Activated CD8-positive, alpha-beta T cell treated with anti-CD3 and anti-CD28 coated beads for 36 hours (primary cell): ENCODE results near the gene HSD11B2. TPM values are rescaled to one million over a fixed set of nuclear protein-coding genes. Genes with fewer than 3 reads are reported as not detected.

Experiments used
- ATAC-seq: fragments of 200-7000 bp; cut with Tn5 transposase; one replicate; pipeline ENCODE4 v1.10.0; 2021; ENCODE audit warnings: mild to moderate bottlenecking, moderate library complexity
- CTCF ChIA-PET: fragments of 350-600 bp; sonication (Branson Sonifier 250); formaldehyde crosslinking; loops from one replicate; lab custom pipeline; 2021; ENCODE audit warnings: antibody characterized with exemption; lab: Charles Lee
- POLR2A ChIA-PET: fragments of 350-600 bp; sonication (Branson Sonifier 250); formaldehyde crosslinking; loops from one replicate; lab custom pipeline; 2021; ENCODE audit warnings: antibody characterized with exemption; lab: Charles Lee
- DNase-seq: peaks from one replicate; pipeline ENCODE4 v3.0.0-alpha.2; 2020
- H3K27ac Mint-ChIP-seq: one replicate; pipeline ENCODE4 v1.8.0; 2021; ENCODE audit warnings: mild to moderate bottlenecking, mixed read lengths
- H3K27me3 Mint-ChIP-seq: one replicate; pipeline ENCODE4 v1.8.0; 2021; ENCODE audit warnings: mixed read lengths
- H3K36me3 Mint-ChIP-seq: one replicate; pipeline ENCODE4 v1.8.0; 2021; ENCODE audit warnings: low read depth, mixed read lengths
- H3K4me1 Mint-ChIP-seq: one replicate; pipeline ENCODE4 v1.8.0; 2021; ENCODE audit warnings: low read depth, mixed read lengths
- H3K4me3 Mint-ChIP-seq: one replicate; pipeline ENCODE4 v1.8.0; 2021; ENCODE audit warnings: mild to moderate bottlenecking, moderate library complexity, mixed read lengths
- H3K9me3 Mint-ChIP-seq: one replicate; pipeline ENCODE4 v1.8.0; 2021; ENCODE audit warnings: mixed read lengths
- intact Hi-C: fragments of 100-400 bp; cut with micrococcal nuclease; formaldehyde crosslinking; loops from one replicate; pipeline ENCODE4 v1.10.0; 2022
- total RNA-seq, 2 experiments: library from RNA; stranded (reverse); gene quantifications; one replicate each; pipeline ENCODE4 v1.2.3, GENCODE V29; 2021
- TF ChIP-seq, protein P1 (sequence below): fragments of 200-600 bp; IDR thresholded peaks from one replicate; pipeline ENCODE4 v1.8.0; 2022; ENCODE audit warnings: antibody characterized with exemption, mild to moderate bottlenecking

HSD11B2 gene
- total RNA-seq, 2 experiments from 2014 or later: 1.6 to 2.3 TPM

DNA sequence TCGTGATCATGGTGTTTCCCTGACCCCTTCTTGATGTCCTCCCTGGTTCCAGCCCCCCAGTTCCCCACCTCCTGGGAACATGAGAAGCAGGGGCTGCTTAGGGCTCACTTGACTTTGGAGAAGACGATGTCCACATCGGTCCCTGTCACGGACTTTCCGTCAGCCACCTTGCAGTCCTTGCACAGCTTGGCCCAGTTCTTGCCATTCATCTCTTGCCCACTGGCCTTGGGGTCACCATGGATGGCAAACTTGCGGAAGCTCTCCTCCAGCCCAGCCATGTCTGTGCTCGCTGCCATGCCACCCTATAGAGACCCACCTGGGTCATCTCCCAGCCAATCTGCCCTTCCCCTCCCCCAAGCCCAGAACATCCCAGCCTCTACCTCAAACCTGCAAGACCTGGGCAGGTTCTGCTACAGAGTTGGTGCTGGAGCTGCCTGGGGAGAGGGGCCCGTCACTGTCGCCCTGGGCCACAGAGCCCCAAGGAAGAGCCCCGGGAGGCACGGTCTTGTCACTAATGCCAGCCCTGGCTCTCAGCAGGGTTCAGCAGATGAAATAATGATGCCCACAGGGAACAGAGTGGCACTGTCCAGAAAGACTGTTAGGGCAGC lies 40.0 kb upstream of the HSD11B2 start:
- intact Hi-C loops: no loop called here
- Mint-ChIP-seq H3K4me1 (peaks cover 4% of the 10 kb centered on the region), H3K9me3 (no peaks in the 10 kb centered on the region), H3K27me3 (peaks cover 28% of the 10 kb centered on the region), H3K36me3 (no peaks in the 10 kb centered on the region), H3K4me3 (no peak overlapping the region), H3K27ac (no peak overlapping the region)
- TF ChIP-seq, protein P1, sequence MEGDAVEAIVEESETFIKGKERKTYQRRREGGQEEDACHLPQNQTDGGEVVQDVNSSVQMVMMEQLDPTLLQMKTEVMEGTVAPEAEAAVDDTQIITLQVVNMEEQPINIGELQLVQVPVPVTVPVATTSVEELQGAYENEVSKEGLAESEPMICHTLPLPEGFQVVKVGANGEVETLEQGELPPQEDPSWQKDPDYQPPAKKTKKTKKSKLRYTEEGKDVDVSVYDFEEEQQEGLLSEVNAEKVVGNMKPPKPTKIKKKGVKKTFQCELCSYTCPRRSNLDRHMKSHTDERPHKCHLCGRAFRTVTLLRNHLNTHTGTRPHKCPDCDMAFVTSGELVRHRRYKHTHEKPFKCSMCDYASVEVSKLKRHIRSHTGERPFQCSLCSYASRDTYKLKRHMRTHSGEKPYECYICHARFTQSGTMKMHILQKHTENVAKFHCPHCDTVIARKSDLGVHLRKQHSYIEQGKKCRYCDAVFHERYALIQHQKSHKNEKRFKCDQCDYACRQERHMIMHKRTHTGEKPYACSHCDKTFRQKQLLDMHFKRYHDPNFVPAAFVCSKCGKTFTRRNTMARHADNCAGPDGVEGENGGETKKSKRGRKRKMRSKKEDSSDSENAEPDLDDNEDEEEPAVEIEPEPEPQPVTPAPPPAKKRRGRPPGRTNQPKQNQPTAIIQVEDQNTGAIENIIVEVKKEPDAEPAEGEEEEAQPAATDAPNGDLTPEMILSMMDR: no peak
- ATAC-seq: no peak
- POLR2A ChIA-PET: interaction anchor here (0.6 kb wide), 1 partner anchor 183 kb away, joined by 3 read pairs; no protein-coding TSS in a partner anchor
- no peak for DNase-seq
- CTCF ChIA-PET: interaction anchor here (1.5 to 2.6 kb wide), 3 partner anchors 8 to 65 kb away, joined by 4 to 13 read pairs (median 4); partner anchors contain the start of genes KCTD19 and LRRC36

DNA sequence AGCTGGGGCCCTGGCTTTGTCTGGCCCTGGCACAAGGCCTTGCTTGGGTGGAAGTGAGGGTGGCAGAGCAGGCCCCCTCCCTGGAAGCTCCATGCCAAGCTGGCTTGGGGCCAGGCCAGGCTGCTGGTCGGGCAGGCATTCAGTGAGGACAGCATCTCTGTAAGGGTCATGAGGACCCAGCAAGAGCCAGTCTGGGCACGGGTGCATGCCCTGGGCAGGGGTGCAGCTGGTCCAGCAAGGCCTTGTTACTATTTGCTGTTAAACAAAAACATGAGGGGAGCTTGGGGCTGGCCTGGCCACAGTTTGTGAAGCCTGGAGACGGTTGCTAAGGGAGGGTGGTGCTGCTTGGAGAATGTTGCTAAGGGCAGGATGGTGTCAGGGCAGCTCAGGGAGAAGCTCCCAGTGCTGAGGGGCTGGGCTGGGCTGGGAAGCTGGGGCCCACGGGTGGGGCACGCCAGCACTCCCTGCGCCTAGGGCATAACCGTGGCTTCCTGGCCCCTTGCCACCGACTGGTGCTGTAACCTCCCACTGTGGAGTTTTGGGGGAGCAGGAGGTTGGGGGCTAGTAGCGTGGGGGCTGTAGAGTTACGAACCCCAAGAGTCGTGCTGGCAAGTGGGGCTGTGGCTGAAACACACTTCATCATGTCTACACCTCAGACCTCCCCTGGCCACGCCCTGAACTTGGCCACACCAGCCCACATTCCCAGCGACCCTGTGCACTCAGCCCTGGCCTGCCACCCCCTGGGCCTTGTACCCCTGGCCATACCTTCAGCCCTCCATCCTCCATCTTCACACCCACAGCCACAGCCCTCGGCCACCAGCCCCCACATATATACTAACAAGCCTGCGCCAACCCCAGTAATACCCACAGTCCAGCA lies 39.3 kb upstream of the HSD11B2 start:
- Mint-ChIP-seq H3K4me3 (no peak overlapping the region), H3K9me3 (no peaks in the 10 kb centered on the region), H3K36me3 (no peaks in the 10 kb centered on the region), H3K27me3 (peaks cover 28% of the 10 kb centered on the region), H3K4me1 (peaks cover 4% of the 10 kb centered on the region), H3K27ac (no peak overlapping the region)
- ATAC-seq (no peak), DNase-seq (no peak)
- intact Hi-C loops: no loop called here
- TF ChIP-seq, protein P1: no peak
- CTCF ChIA-PET: interaction anchor here (0.6 to 2.1 kb wide), 6 partner anchors 9 to 236 kb away, joined by 3 to 10 read pairs (median 4); partner anchors contain the start of genes KCTD19 and LRRC36
- POLR2A ChIA-PET: no interaction called here

DNA sequence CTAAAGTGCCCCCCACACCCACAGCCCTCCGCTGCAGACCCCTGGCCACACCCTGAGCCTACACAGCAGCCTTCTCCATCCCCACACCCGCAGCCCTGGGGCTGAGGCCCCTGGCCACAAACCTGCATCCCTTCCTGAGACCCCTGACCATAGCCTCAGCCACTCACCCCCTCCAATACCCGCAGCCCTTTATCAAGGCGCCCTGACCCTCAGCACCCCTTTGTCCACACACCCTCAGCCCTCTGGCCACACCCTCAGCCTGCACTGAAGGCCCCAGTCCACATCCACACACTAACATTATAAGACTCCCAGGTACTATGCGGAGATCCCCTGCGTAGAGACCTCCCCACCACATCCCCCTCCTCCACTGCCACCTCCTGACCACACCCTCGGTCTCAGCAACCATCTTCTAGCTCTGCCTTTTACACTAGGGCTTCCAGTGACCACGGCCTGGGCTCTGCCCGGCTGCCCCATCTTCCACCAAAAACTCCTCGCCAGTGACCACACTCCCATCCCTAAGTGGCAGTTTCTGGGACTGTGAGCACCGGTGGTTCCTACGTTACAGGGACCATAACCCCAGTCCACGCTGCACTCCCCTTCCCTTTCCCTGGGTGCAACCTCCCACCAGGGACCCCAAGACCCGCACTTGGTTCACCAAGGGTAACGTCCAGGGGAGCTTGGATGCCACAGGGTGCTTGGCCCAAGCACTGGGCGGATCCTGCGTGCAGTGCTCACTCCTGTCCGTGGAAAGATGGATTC lies 38.4 kb upstream of the HSD11B2 start:
- intact Hi-C loops: no loop called here
- Mint-ChIP-seq H3K27ac (no peak overlapping the region), H3K4me1 (peaks cover 4% of the 10 kb centered on the region), H3K27me3 (peaks cover 28% of the 10 kb centered on the region), H3K36me3 (no peaks in the 10 kb centered on the region), H3K9me3 (no peaks in the 10 kb centered on the region), H3K4me3 (no peak overlapping the region)
- DNase-seq (no peak), ATAC-seq (no peak)
- TF ChIP-seq, protein P1: no peak
- POLR2A ChIA-PET: no interaction called here
- CTCF ChIA-PET: interaction anchor here (0.6 to 2.1 kb wide), 11 partner anchors 10 to 132 kb away, joined by 3 to 10 read pairs (median 3); partner anchors contain the start of genes ATP6V0D1, KCTD19 and LRRC36

DNA sequence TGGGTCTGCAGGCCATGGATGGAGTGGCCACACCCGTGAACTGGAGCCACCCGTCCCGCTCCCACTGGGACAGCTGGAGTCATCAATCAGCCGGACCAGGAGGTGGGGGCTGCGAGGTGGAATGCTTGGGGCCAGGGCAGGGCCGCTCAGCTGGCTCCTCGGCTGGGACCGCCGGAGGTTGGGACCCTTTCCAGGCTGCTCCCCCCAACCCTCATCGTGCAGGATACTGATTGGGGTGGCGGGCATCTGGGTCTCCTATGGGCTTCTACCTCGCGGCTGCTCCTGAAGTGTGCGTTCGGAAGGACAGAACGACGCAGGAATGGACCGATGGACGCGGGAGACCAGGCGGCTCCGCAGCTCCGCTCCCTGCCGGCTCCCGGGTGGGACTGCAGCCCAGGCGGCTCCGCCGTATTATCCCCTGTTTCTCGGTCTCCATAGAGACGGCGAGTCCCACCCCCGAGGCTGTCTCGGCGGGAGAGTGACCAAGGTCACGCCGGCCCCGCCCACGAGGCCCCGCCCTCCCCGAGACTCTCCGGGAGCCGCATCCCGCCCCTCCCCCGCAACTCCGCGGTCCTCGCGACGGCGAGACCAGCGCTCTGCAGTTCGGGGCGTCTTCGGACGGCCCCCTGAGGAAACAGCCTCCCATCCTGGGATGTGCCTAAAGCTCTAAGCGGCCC lies 37.7 kb upstream of the HSD11B2 start, which contains the start of gene TPPP3:
TPPP3 (minus strand) TSS at position 388 of the 677 bp plus-strand sequence. CDS start 2,387 bp downstream, outside the sequence.
- Mint-ChIP-seq H3K27me3 (peaks cover 28% of the 10 kb centered on the region), H3K4me1 (peaks cover 4% of the 10 kb centered on the region), H3K4me3 (peak within 1 kb of the TSS; percentile 21), H3K9me3 (no peaks in the 10 kb centered on the region), H3K36me3 (no peaks in the 10 kb centered on the region), H3K27ac (no peak within 1 kb of the TSS)
- TF ChIP-seq, protein P1: peak; percentile 63
- DNase-seq (peak; percentile 76), ATAC-seq (peak; percentile 83)
- ChIA-PET POLR2A (interaction anchor here (0.6 kb wide), 1 partner anchor 20 kb away, joined by 3 read pairs; no protein-coding TSS in a partner anchor), CTCF (interaction anchor here (0.6 to 2.1 kb wide), 15 partner anchors 11 to 133 kb away, joined by 3 to 10 read pairs (median 4); partner anchors contain the start of genes ATP6V0D1, KCTD19 and LRRC36)
- intact Hi-C loops: no loop called here
